Measurements from ENCODE around the gene FBXO34. TPM values are rescaled to one million over a fixed set of nuclear protein-coding genes. Genes with fewer than 3 reads are reported as not detected.
A peak's percentile ranks its signal among the peaks of the same experiment; 100 is the strongest.

The FBXO34 gene
- polyA plus RNA-seq (2013, experiment 1 of 2; ENCODE audit: insufficient read length) = 14.8 TPM
- polyA plus RNA-seq (2013, experiment 2 of 2; ENCODE audit: insufficient read length) = 14.7 TPM

GRCh38 chr14:55270832-55271571, at the start of gene FBXO34:
Gene FBXO34 (plus strand): TSS chr14:55271421. CDS start chr14:55350391, 78,970 bp downstream.
- peak; percentile 97 for DNase-seq

GRCh38 chr14:55221968-55222367, 49.3 kb upstream of the FBXO34 start:
- DNase-seq = no peak

GRCh38 chr14:55223364-55223763, 47.9 kb upstream of the FBXO34 start:
- no peak for DNase-seq

GRCh38 chr14:55228261-55228660, 43.0 kb upstream of the FBXO34 start:
- no peak for DNase-seq

GRCh38 chr14:55233591-55233990, 37.6 kb upstream of the FBXO34 start:
- no peak for DNase-seq

- peak; percentile 11 for DNase-seq
Measured at GRCh38 chr14:55238019-55238680, 33.1 kb upstream of the FBXO34 start.

- DNase-seq = no peak
Measured at GRCh38 chr14:55239320-55239719, 31.9 kb upstream of the FBXO34 start.

- DNase-seq = peak; percentile 77
Measured at GRCh38 chr14:55240526-55241178, 30.6 kb upstream of the FBXO34 start.

- no peak for DNase-seq
Measured at GRCh38 chr14:55241673-55242072, 29.5 kb upstream of the FBXO34 start.

GRCh38 chr14:55243386-55243785, 27.8 kb upstream of the FBXO34 start:
- DNase-seq = no peak

- no peak for DNase-seq
Measured at GRCh38 chr14:55243813-55244212, 27.4 kb upstream of the FBXO34 start.

- DNase-seq = peak; percentile 9
Measured at GRCh38 chr14:55245657-55246268, 25.5 kb upstream of the FBXO34 start.

GRCh38 chr14:55248411-55248810, 22.8 kb upstream of the FBXO34 start:
- DNase-seq = no peak

- DNase-seq = no peak
Measured at GRCh38 chr14:55249423-55249822, 21.8 kb upstream of the FBXO34 start.

GRCh38 chr14:55253276-55253675, 17.9 kb upstream of the FBXO34 start:
- no peak for DNase-seq

GRCh38 chr14:55254581-55254980, 16.6 kb upstream of the FBXO34 start:
- no peak for DNase-seq

- no peak for DNase-seq
Measured at GRCh38 chr14:55255979-55256378, 15.2 kb upstream of the FBXO34 start.

- no peak for DNase-seq
Measured at GRCh38 chr14:55256586-55256985, 14.6 kb upstream of the FBXO34 start.

- no peak for DNase-seq
Measured at GRCh38 chr14:55265197-55265596, 6.0 kb upstream of the FBXO34 start.

GRCh38 chr14:55267820-55268219, 3.4 kb upstream of the FBXO34 start:
- DNase-seq = peak; percentile 52

GRCh38 chr14:55271572-55272298, 514 bp downstream of the FBXO34 start:
- peak; percentile 76 for DNase-seq

GRCh38 chr14:55272387-55272786, 1.2 kb downstream of the FBXO34 start:
- DNase-seq = no peak
